ENCODE results near the gene RNF186. TPM values are rescaled to one million over a fixed set of nuclear protein-coding genes. Genes with fewer than 3 reads are reported as not detected.

Gene RNF186
- total RNA-seq, 4 donors from 2014 or later = not detected

Other genes with a start within 250 kb of the RNF186 start
- gene NBL1, start 171.0 kb downstream of the RNF186 start, total RNA-seq = 100 to 1,000 TPM; 203 to 343 (median 301) TPM
- gene HTR6, start 150.4 kb downstream of the RNF186 start, total RNA-seq = not detected
- gene TMCO4, start 15.4 kb downstream of the RNF186 start, total RNA-seq = 10 to 100 TPM; 18.1 to 36.9 (median 24.5) TPM
- gene OTUD3, start 67.1 kb upstream of the RNF186 start, total RNA-seq = 1 to 10 TPM; 6.2 to 9.0 (median 7.9) TPM
- not detected for gene PLA2G2E, start 108.3 kb upstream of the RNF186 start, total RNA-seq
- 100 to 1,000 TPM in 1 of 4 donors, 10 to 100 TPM in 3; 16.5 to 300 (median 96.0) TPM for gene PLA2G2A, start 164.3 kb upstream of the RNF186 start, total RNA-seq

Data from gastroesophageal sphincter (tissue), 4 donors.